SK-N-SH (cell line): ENCODE data around the gene WDR64. TPM values are rescaled to one million over a fixed set of nuclear protein-coding genes. Genes with fewer than 3 reads are reported as not detected.

Experiments used
- CTCF ChIA-PET: fragments of 300-600, 350-600 bp; formaldehyde crosslinking; extraction: SDS; loops from one replicate; lab custom pipeline; 2021; lab: Yijun Ruan, JAX
- POLR2A ChIA-PET: fragments of 350-600 bp; sonication (Branson Sonifier 250); formaldehyde crosslinking; extraction: SDS; loops from one replicate; lab custom pipeline; 2020; ENCODE audit warnings: antibody characterized with exemption, inconsistent platforms; lab: Yijun Ruan, JAX
- DNase-seq: peaks from one replicate; pipeline ENCODE4 v3.0.0; 2012
- H2AFZ ChIP-seq: fragments of 200-600 bp; sonication (generic); 2 replicates; pipeline ENCODE4 v1.8.1; 2016; ENCODE audit warnings: antibody characterized with exemption, mild to moderate bottlenecking, low read depth
- H3F3A ChIP-seq: fragments of 200-600 bp; sonication (generic); replicated peaks from 2 replicates; pipeline ENCODE3; 2016; ENCODE audit warnings: antibody characterized with exemption, mild to moderate bottlenecking; ENCODE audit not compliant: insufficient read depth
- H3K27ac ChIP-seq, 2 experiments: fragments of 200-500 bp in 1 of 2; fragments of 200-600 bp in 1 of 2; sonication (Bioruptor generic) in 1 of 2; sonication (generic), shearing (Covaris generic) in 1 of 2; 2 replicates each; pipeline versions ENCODE4 v1.5.1 to v1.6.1; 2014 to 2016; ENCODE audit warnings: low read depth in 2 of 2, inconsistent platforms in 1 of 2, low read length in 1 of 2, mild to moderate bottlenecking in 1 of 2, mixed read lengths in 1 of 2
- H3K27me3 ChIP-seq: fragments of 200-600 bp; sonication (generic), shearing (Covaris generic); 2 replicates; pipeline ENCODE4 v1.6.1; 2016; ENCODE audit warnings: mixed run types; ENCODE audit not compliant: insufficient read depth
- H3K36me3 ChIP-seq, 2 experiments: fragments of 200-500 bp in 1 of 2; fragments of 200-600 bp in 1 of 2; sonication (Bioruptor generic) in 1 of 2; sonication (generic) in 1 of 2; replicated peaks in 1 of 2; 2 replicates each; pipeline versions ENCODE3 to v1.5.1; 2014 to 2016; ENCODE audit warnings: low read length in 1 of 2, mild to moderate bottlenecking in 1 of 2; ENCODE audit not compliant: insufficient read depth in 2 of 2, control insufficient read depth in 1 of 2
- H3K4me1 ChIP-seq, 2 experiments: fragments of 200-500 bp in 1 of 2; fragments of 200-600 bp in 1 of 2; sonication (Bioruptor generic) in 1 of 2; sonication (generic), shearing (Covaris generic) in 1 of 2; 2 replicates each; pipeline versions ENCODE4 v1.5.1 to v1.6.1; 2014 to 2016; ENCODE audit warnings: low read depth in 1 of 2, low read length in 1 of 2, mixed run types in 1 of 2; ENCODE audit not compliant: insufficient read depth in 2 of 2, control insufficient read depth in 1 of 2
- H3K4me2 ChIP-seq: fragments of 200-600 bp; sonication (generic), shearing (Covaris generic); 2 replicates; pipeline ENCODE4 v1.6.1; 2017; ENCODE audit warnings: mixed run types
- H3K4me3 ChIP-seq, 2 experiments: fragments of 200-500 bp in 1 of 2; fragments of 200-600 bp in 1 of 2; sonication (Bioruptor generic) in 1 of 2; sonication (generic), shearing (Covaris generic) in 1 of 2; 2 replicates each; pipeline versions ENCODE4 v1.5.1 to v1.8.1; 2014 to 2016; ENCODE audit warnings: low read depth in 2 of 2, inconsistent platforms in 1 of 2, low read length in 1 of 2, mild to moderate bottlenecking in 1 of 2, mixed read lengths in 1 of 2, moderate library complexity in 1 of 2
- H3K79me2 ChIP-seq: fragments of 200-600 bp; sonication (generic); 2 replicates; pipeline ENCODE4 v1.8.1; 2017; ENCODE audit warnings: mild to moderate bottlenecking; ENCODE audit not compliant: insufficient read depth
- H3K9ac ChIP-seq: fragments of 200-600 bp; sonication (generic); 2 replicates; pipeline ENCODE4 v1.6.1; 2017; ENCODE audit warnings: mixed run types
- H3K9me2 ChIP-seq: fragments of 200-600 bp; sonication (generic); 2 replicates; pipeline ENCODE4 v1.6.1; 2017; ENCODE audit warnings: mixed run types
- H3K9me3 ChIP-seq: fragments of 200-600 bp; sonication (generic); 2 replicates; pipeline ENCODE4 v1.6.1; 2017; ENCODE audit warnings: mixed run types, mild to moderate bottlenecking, moderate library complexity
- H4K20me1 ChIP-seq: fragments of 200-600 bp; sonication (generic); 2 replicates; pipeline ENCODE4 v1.6.1; 2017; ENCODE audit warnings: mild to moderate bottlenecking, mixed run types; ENCODE audit not compliant: insufficient read depth
- EP300 ChIP-seq, 2 experiments: IDR thresholded peaks; 2 replicates each; pipeline versions ENCODE4 v1.4.0 to v1.6.1; 2012; ENCODE audit warnings: borderline replicate concordance in 1 of 2, low read depth in 1 of 2, low read length in 1 of 2
- EZH2phosphoT487 ChIP-seq: fragments of 200-600 bp; sonication (generic); IDR thresholded peaks from 2 replicates; pipeline ENCODE4 v1.6.1; 2017; ENCODE audit warnings: low read depth, mixed run types, mild to moderate bottlenecking, antibody characterized with exemption, moderate library complexity, borderline replicate concordance
- FOSL2 ChIP-seq: IDR thresholded peaks from 2 replicates; pipeline ENCODE4 v1.4.0; 2012; ENCODE audit warnings: low read depth, mild to moderate bottlenecking, moderate library complexity, borderline replicate concordance
- FOXM1 ChIP-seq: IDR thresholded peaks from 2 replicates; pipeline ENCODE4 v1.4.0; 2012; ENCODE audit warnings: low read depth, mild to moderate bottlenecking
- GABPA ChIP-seq: IDR thresholded peaks from 2 replicates; pipeline ENCODE4 v1.4.0; 2012; ENCODE audit warnings: low read depth, mild to moderate bottlenecking
- MXI1 ChIP-seq: IDR thresholded peaks from 2 replicates; pipeline ENCODE4 v1.6.1; 2012; ENCODE audit warnings: mild to moderate bottlenecking, low read depth, low read length, improper control_type of control experiment
- NFIC ChIP-seq: IDR thresholded peaks from 2 replicates; pipeline ENCODE4 v1.4.0; 2012; ENCODE audit warnings: borderline replicate concordance
- NRF1 ChIP-seq: IDR thresholded peaks from 2 replicates; pipeline ENCODE4 v1.6.1; 2012; ENCODE audit warnings: low read depth, mild to moderate bottlenecking, low read length
- RAD21 ChIP-seq: IDR thresholded peaks from 2 replicates; pipeline ENCODE4 v1.6.1; 2012; ENCODE audit warnings: mild to moderate bottlenecking, low read length
- RFX5 ChIP-seq: IDR thresholded peaks from 2 replicates; pipeline ENCODE4 v1.6.1; 2012; ENCODE audit warnings: mild to moderate bottlenecking, improper control_type of control experiment, low read length
- RXRA ChIP-seq: IDR thresholded peaks from 2 replicates; pipeline ENCODE4 v1.4.0; 2012; ENCODE audit warnings: low read depth, mild to moderate bottlenecking, borderline replicate concordance
- TAF1 ChIP-seq: IDR thresholded peaks from 2 replicates; pipeline ENCODE4 v1.6.1; 2012; ENCODE audit warnings: low read depth, mild to moderate bottlenecking, low read length, moderate library complexity, borderline replicate concordance
- TCF12 ChIP-seq: IDR thresholded peaks from 2 replicates; pipeline ENCODE4 v1.4.0; 2012
- TEAD4 ChIP-seq: IDR thresholded peaks from 2 replicates; pipeline ENCODE4 v1.4.0; 2012; ENCODE audit warnings: mild to moderate bottlenecking, borderline replicate concordance; ENCODE audit not compliant: insufficient read depth
- YY1 ChIP-seq: IDR thresholded peaks from 2 replicates; pipeline ENCODE4 v1.4.0; 2012; ENCODE audit warnings: low read depth, mild to moderate bottlenecking
- WGBS: methylation state at CpG from one replicate; pipeline ENCODE4 v1.1.6; 2017; ENCODE audit warnings: low lambda C conversion rate; 5-methylcytosine and 5-hydroxymethylcytosine counted together
- polyA plus RNA-seq, 3 experiments: library from polyadenylated mRNA; depleted of rRNA; stranded (reverse); fragments of >200 nt; gene quantifications; 2 replicates each; pipeline ENCODE4 v1.2.3, GENCODE V29; 2012
- TF ChIP-seq, protein P1 (sequence below): IDR thresholded peaks from 2 replicates; pipeline ENCODE4; 2012
- TF ChIP-seq, protein P2 (sequence below): IDR thresholded peaks from 2 replicates; pipeline ENCODE4 v1.6.1; 2012; ENCODE audit warnings: mild to moderate bottlenecking, low read depth, low read length, moderate library complexity
- TF ChIP-seq, protein P3 (sequence below): IDR thresholded peaks from 2 replicates; pipeline ENCODE4 v1.4.0; 2012; ENCODE audit warnings: low read depth, borderline replicate concordance
- TF ChIP-seq, protein P4 (sequence below): fragments of 200-600 bp; sonication (generic); IDR thresholded peaks from 2 replicates; pipeline ENCODE4 v1.6.1; 2017; ENCODE audit warnings: antibody characterized with exemption, mild to moderate bottlenecking, moderate library complexity
- TF ChIP-seq, protein P5 (sequence below): fragments of 150-350 bp; IDR thresholded peaks from 2 replicates; pipeline ENCODE4 v1.6.1; 2016; ENCODE audit warnings: mild to moderate bottlenecking, low read depth, low read length

WDR64 gene
- polyA plus RNA-seq, 1 of the 3 experiments (the other 2 are of a cell fraction), result not detected

DNA sequence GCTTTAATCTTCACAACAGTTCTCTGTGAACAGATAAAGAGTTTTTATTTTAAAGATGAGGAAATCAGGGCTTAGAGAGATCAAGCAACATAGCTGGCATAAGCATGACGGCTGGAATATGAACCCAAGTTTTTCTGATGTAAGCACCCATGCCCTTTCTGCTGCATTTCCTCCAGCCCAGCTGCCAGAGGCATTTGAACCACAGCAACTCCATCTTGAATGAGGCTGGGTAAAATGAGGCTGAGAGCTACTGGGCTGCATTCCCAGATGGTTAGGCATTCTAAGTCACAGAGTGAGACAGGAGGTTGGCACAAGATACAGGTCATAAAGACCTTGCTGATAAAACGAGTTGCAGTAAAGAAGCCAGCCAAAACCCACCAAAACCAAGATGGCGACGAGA is 90.0 kb downstream of the WDR64 start:
- Histone ChIP-seq H3K9me2 (no peaks in the 10 kb centered on the region), H2AFZ (no peak overlapping the region), H3F3A (no peaks in the 10 kb centered on the region), H3K9ac (no peak overlapping the region), H3K79me2 (no peaks in the 10 kb centered on the region), H3K4me3 (no peak overlapping the region), H3K4me1 (no peaks in the 10 kb centered on the region), H4K20me1 (no peaks in the 10 kb centered on the region), H3K36me3 (no peaks in the 10 kb centered on the region)
- no peak for DNase-seq
- POLR2A ChIA-PET, result no interaction called here
- WGBS, result 38% methylated on average over 4 of the region's 4 CpGs
- CTCF ChIA-PET, result no interaction called here
- TF ChIP-seq FOSL2 (no peak), NFIC (no peak), TEAD4 (no peak), RXRA (no peak), EP300 (IDR thresholded peaks at IDR 0.05; ENCODE audit: borderline replicate concordance in 1 of 2, low read depth in 1 of 2, low read length in 1 of 2) (no peak), TCF12 (no peak), NRF1 (no peak), TAF1 (no peak), YY1 (no peak), RAD21 (no peak), FOXM1 (no peak), RFX5 (no peak), GABPA (no peak), MXI1 (no peak), EZH2phosphoT487 (no peak)
- TF ChIP-seq, protein P1, sequence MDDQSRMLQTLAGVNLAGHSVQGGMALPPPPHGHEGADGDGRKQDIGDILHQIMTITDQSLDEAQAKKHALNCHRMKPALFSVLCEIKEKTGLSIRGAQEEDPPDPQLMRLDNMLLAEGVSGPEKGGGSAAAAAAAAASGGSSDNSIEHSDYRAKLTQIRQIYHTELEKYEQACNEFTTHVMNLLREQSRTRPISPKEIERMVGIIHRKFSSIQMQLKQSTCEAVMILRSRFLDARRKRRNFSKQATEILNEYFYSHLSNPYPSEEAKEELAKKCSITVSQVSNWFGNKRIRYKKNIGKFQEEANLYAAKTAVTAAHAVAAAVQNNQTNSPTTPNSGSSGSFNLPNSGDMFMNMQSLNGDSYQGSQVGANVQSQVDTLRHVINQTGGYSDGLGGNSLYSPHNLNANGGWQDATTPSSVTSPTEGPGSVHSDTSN, result no peak
- TF ChIP-seq, protein P2, sequence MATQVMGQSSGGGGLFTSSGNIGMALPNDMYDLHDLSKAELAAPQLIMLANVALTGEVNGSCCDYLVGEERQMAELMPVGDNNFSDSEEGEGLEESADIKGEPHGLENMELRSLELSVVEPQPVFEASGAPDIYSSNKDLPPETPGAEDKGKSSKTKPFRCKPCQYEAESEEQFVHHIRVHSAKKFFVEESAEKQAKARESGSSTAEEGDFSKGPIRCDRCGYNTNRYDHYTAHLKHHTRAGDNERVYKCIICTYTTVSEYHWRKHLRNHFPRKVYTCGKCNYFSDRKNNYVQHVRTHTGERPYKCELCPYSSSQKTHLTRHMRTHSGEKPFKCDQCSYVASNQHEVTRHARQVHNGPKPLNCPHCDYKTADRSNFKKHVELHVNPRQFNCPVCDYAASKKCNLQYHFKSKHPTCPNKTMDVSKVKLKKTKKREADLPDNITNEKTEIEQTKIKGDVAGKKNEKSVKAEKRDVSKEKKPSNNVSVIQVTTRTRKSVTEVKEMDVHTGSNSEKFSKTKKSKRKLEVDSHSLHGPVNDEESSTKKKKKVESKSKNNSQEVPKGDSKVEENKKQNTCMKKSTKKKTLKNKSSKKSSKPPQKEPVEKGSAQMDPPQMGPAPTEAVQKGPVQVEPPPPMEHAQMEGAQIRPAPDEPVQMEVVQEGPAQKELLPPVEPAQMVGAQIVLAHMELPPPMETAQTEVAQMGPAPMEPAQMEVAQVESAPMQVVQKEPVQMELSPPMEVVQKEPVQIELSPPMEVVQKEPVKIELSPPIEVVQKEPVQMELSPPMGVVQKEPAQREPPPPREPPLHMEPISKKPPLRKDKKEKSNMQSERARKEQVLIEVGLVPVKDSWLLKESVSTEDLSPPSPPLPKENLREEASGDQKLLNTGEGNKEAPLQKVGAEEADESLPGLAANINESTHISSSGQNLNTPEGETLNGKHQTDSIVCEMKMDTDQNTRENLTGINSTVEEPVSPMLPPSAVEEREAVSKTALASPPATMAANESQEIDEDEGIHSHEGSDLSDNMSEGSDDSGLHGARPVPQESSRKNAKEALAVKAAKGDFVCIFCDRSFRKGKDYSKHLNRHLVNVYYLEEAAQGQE, result no peak
- TF ChIP-seq, protein P3, sequence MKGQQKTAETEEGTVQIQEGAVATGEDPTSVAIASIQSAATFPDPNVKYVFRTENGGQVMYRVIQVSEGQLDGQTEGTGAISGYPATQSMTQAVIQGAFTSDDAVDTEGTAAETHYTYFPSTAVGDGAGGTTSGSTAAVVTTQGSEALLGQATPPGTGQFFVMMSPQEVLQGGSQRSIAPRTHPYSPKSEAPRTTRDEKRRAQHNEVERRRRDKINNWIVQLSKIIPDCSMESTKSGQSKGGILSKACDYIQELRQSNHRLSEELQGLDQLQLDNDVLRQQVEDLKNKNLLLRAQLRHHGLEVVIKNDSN, result no peak
- TF ChIP-seq, protein P4, sequence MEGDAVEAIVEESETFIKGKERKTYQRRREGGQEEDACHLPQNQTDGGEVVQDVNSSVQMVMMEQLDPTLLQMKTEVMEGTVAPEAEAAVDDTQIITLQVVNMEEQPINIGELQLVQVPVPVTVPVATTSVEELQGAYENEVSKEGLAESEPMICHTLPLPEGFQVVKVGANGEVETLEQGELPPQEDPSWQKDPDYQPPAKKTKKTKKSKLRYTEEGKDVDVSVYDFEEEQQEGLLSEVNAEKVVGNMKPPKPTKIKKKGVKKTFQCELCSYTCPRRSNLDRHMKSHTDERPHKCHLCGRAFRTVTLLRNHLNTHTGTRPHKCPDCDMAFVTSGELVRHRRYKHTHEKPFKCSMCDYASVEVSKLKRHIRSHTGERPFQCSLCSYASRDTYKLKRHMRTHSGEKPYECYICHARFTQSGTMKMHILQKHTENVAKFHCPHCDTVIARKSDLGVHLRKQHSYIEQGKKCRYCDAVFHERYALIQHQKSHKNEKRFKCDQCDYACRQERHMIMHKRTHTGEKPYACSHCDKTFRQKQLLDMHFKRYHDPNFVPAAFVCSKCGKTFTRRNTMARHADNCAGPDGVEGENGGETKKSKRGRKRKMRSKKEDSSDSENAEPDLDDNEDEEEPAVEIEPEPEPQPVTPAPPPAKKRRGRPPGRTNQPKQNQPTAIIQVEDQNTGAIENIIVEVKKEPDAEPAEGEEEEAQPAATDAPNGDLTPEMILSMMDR, result no peak
- TF ChIP-seq, protein P5, sequence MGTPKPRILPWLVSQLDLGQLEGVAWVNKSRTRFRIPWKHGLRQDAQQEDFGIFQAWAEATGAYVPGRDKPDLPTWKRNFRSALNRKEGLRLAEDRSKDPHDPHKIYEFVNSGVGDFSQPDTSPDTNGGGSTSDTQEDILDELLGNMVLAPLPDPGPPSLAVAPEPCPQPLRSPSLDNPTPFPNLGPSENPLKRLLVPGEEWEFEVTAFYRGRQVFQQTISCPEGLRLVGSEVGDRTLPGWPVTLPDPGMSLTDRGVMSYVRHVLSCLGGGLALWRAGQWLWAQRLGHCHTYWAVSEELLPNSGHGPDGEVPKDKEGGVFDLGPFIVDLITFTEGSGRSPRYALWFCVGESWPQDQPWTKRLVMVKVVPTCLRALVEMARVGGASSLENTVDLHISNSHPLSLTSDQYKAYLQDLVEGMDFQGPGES, result no peak
- TF ChIP-seq, all 33 proteins: peak for 0
- no peak overlapping the region for H3K27ac ChIP-seq
- no peaks in the 10 kb centered on the region for H3K9me3 ChIP-seq
- no peak overlapping the region for H3K4me2 ChIP-seq
- H3K27me3 ChIP-seq, result no peaks in the 10 kb centered on the region
